ENCODE data around the gene PTPRN.

Gene PTPRN

DNA sequence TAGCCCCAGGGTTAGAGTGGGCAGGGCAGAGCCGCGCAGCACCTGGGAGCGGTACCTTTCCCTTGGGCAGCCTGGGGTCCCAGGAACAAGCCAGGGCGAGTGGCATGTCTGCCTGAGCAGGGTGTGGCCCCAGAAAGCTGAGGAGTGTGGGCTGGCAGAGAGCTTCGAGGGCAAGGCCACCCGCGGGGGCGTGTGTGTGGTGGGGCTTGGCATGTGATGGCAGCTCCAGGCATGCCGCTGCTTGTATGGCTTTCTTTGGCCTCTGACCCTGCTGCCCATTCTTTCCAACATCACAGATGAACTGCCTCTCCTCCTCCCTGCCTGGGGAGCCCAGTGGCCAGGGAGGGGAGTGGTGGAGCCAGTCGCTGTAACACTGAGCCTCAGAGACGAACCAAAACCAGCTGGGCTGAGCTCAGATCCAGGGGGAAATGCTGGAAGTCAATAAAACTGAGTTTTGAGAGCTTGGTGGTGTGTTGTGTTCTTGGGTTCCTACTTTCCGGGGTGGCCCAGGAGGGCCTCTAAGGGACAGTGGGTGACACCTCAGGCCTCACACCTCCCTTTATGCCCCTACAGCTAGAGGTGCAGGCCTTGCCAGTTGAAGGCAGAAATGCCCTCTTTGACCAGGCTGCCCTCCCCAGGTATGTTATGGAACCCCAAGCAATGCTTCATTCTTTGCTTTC is 22.6 kb downstream of the PTPRN start:
- DNase-seq, result no peak

- peak; percentile 78 for DNase-seq
Measured at GRCh38 chr2:219285894-219286425, 23.2 kb downstream of the PTPRN start.

- DNase-seq, result no peak
Measured at GRCh38 chr2:219285373-219285735, 23.8 kb downstream of the PTPRN start.

- no peak for DNase-seq
Measured at GRCh38 chr2:219284501-219285372, 24.5 kb downstream of the PTPRN start.

GRCh38 chr2:219282943-219283581 is 26.1 kb downstream of the PTPRN start:
- DNase-seq, result no peak

DNA sequence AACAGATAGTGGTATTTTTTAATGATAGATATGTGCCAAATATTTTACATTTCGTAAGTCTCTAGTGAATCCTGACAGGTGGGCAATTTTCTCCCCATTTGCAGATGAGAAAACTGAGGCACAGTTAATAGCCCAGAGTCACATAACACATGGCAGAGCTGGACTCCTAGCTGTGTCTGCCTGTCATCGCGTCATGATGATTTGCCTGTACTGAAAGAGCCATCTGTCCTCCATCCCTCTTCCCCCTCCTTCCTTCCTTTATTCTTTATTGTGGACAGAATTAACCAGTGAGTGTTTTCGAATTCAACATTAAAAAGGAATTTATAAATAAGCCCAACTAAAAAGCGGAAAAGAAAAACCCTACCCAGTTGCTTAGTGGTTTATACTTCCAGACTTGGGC is 26.8 kb downstream of the PTPRN start:
- DNase-seq, result no peak

DNA sequence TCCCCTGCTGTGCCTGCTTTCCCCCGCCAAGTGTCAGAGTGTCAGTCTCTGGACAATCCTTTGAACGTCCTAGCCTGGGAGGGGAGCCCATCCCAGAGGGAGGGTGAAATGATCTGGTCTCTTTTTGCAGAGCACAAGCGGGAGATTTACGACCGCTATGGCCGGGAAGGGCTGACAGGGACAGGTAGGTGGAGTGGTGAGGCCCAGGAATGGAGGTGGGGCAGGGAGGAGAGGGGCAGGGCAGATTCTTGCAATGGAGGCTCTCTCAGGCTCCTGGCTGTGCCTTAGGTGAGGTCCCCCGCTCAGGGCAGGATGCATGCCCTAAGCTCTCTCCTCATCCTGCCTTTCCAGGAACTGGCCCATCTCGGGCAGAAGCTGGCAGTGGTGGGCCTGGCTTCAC is 27.6 kb downstream of the PTPRN start:
- DNase-seq, result no peak

DNA sequence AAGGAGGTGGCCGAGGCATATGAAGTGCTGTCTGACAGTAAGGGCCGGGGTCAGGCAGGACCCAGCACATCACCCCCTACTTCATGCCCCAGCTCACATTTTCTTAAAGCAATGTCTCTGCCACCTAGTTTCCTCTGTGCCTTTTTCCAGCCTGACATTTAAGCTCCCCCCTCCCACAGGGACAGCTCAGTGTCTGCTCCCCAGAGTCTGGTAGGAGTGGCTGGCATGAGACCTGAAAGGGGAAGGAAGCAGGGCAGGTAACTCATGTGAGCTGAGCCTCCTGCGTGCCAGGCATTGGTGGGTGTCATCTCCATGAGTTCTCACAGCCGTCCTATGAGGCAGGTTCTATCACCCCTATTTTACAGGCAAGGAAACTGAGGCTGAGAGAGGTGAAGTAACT is 28.6 kb downstream of the PTPRN start:
- no peak for DNase-seq

- no peak for DNase-seq
Measured at GRCh38 chr2:219279916-219280516, 29.2 kb downstream of the PTPRN start.

GRCh38 chr2:219279151-219279915 is 29.9 kb downstream of the PTPRN start, which contains the start of gene DNAJB2:
TSS of gene DNAJB2 (plus strand) at chr2:219279366. CDS start at chr2:219279834, 468 bp downstream.
- DNase-seq, result peak; percentile 99

DNA sequence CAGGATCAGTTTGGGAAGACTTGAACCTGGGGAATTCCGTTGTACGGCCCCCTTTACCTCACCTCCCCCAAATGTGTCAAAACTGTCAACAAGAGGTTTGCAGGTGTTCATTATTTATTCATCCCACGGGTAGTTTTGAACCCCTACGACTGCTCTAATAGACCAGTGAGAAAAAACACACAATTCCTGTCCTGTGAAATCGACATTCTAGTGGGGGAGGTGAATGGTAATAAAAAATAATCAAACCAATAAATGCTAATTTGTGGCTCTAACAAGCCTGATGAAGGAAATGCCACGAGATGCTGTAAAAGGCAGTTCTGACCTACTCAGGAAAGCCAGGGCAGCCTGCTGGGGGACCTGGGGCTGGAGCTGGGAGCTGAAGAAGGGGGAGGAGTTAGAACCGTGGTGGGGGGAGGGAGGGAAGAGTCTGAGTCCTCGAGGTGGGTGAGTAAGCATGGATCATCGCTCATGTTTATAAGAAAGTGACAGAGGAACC is 30.5 kb downstream of the PTPRN start:
- no peak for DNase-seq

DNA sequence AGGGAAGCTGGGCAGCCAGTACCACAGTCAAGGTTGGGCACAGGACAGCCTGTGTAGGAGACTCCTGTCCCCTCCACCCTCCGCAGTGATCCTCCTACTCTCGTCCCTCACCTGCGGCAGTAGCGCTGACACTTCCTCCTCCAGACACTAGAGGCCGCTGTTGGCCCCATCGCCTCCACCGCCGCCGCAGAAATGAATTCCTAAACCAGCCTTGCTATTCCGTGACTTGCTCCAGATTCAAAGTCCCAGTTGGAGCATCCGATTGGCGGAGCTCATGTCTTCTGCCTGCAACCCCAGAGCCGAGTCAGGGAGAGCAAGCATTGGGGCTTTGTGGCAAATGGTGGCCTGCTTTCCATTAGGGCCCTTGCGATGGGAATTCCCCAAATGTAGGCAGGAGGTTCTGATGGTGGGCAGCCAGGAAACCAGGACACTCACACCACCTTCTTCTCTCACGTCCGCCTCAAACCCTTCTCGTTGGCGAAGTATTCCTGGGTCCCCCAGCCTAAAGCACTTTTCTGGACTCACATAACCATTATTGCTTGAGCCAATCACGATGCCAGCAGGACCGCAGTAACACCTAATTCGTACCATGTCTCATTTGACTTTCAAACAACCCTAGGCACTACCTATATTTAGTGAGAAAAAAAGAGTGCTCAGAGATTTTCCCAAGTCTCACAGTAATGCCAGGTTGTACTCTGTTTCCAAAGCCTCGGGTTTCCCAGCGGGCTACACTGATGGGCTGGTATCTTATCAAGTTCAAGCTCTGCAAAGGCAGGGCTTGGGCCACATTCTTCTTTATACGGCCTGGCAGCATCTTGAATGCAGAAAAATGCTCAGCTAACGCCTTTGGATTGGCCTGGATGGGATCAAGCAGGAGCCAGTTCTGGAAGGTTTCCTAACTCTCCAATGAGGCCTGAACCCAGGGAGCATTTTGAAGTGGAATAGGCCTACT is 31.2 kb downstream of the PTPRN start:
- DNase-seq, result peak; percentile 90

GRCh38 chr2:219274361-219274921 is 34.8 kb downstream of the PTPRN start:
- no peak for DNase-seq

DNA sequence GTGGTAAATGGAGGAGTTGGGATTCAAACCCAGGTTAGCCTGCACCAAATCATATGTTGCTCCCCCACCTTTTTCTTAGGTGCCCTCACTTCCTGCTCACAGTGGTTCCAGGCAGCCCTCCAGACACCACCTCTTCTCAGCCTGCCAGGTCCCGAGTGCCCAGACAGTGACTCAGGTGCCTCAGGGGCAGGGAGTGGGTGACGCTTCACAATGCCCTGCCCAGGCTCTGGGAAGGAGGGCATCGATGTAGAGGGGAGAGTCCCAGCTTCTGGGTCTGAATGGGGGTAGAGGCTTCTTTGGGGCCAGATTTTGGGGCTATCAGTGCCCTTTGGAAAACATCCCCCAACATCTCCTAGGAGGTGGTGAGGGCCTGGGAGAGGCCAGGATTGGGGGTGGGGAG is 35.3 kb downstream of the PTPRN start:
- no peak for DNase-seq

DNA sequence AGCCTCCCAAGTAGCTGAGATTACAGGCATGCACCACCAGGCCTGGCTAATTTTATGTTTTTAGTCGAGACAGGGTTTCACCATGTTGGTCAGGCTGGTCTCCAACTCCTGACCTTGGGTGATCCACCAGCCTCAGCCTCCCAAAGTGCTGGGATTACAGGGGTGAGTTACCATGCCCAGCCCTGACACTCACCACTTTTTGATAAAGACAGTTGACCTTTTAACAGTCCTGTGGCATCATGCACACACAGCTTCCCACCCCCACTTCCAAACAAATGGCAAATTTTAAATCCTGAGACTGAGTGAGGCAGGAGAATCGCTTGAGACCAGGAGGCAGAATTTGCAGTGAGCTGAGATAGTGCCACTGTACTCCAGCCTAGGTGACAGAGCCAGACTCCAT is 36.2 kb downstream of the PTPRN start:
- no peak for DNase-seq

GRCh38 chr2:219272356-219272755 is 36.8 kb downstream of the PTPRN start:
- DNase-seq, result no peak

GRCh38 chr2:219271021-219271420 is 38.2 kb downstream of the PTPRN start:
- no peak for DNase-seq

DNA sequence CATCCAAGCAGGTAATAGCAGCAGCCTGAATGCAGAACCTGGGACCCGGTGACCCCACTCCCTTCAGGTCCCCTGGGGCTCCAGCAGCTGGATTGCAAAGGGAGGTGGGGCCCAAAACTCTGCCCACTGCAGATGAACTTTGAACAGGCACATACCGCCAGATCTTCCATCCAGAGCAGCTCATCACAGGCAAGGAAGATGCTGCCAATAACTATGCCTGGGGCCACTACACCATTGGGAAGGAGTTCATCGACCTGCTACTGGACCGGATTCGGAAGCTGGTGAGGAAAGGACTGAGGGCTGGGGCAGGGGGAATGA is 39.2 kb downstream of the PTPRN start:
- DNase-seq, result no peak

GRCh38 chr2:219269362-219270054 is 39.7 kb downstream of the PTPRN start:
- no peak for DNase-seq

DNA sequence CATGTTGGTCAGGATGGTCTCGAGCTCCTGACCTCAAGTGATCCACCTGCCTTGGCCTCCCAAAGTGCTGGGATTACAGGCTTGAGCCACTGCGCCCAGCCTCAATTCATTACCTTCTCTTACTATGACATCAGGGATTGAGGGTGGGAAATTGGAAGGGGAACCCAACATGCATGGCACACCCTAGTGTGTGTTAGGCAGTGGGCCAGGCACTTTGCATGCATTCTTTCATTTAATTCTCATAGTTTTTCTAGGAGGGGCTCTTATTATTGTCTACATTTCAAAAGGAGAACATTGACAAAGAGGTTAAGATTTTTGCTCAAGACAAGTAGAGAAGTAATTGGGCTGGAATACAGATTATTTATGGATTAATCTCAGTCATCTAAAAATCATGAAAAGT is 40.9 kb downstream of the PTPRN start:
- no peak for DNase-seq

Data from femur (tissue), 1 donor.